HG02759 (cell line): Measurements from ENCODE around the gene FRG2.
"Not testable (repeated sequence)": the region's sequence is repeated elsewhere in the genome, so short reads cannot be mapped to it uniquely, and the experiment has no call there.

Experiments
- ATAC-seq: cut with Tn5 transposase; IDR thresholded peaks from one replicate; pipeline ENCODE4 v1.9.1; 2021; ENCODE audit warnings: mild to moderate bottlenecking, moderate library complexity; ENCODE audit not compliant: unreplicated experiment

Gene FRG2

GRCh38 chr4:190016369-190017289 is 10.4 kb downstream of the FRG2 start:
- ATAC-seq, result no peak

- ATAC-seq, result no peak
Observed at GRCh38 chr4:190015538-190016368, 11.3 kb downstream of the FRG2 start.

DNA sequence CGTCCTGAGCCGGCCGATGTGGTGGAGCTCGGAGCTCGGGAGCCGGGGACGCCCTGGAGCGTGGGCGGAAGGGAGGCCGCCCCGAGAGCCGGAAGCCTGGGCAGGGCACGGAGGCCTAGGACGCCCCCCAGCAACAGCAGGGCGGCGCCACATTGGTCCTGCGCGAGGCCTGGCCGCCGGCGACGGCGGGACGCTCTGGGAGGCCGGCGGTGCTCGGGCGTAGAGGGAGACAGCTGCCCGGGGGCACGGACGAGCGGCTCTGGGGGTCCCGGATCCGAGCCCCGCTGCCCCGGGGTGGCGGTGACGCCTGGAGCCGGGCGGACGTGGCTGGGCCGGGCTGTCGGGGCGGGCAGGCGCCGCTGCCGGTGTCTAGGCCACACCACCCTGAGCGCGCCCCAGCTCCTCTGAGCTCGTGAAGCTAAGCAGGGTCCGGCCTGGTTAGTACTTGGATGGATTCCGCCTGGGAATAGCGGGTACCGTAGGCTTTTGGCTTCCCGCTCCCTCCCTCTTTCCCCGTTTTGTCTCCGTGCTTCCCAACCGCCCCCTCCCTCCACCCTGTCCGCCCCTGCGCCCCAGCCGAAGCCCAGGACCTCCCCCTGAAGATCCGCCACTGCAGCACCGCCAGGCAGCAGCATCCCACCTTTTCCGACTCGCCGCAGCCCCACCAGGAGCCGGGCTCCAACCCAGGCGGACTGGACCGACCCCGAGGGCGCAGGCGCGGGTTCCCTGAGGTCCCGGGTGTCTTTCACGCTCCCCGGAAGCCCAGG is 12.1 kb downstream of the FRG2 start:
- peak; percentile 69 for ATAC-seq

DNA sequence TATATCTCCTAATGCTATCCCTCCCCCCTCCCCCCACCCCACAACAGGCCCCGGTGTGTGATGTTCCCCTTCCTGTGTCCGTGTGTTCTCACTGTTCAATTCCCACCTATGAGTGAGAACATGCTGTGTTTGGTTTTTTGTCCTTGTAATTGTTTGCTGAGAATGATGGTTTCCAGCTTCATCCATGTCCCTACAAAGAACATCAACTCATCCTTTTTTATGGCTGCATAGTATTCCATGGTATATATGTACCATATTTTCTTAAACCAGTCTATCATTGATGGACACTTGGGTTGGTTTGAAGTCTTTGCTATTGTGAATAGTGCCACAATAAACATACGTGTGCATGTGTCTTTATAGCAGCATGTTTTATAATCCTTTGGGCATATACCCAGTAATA is 37.1 kb downstream of the FRG2 start:
- ATAC-seq, result not testable (repeated sequence)

- peak; percentile 63 for ATAC-seq
Observed at GRCh38 chr4:189988877-189989431, 38.1 kb downstream of the FRG2 start.

DNA sequence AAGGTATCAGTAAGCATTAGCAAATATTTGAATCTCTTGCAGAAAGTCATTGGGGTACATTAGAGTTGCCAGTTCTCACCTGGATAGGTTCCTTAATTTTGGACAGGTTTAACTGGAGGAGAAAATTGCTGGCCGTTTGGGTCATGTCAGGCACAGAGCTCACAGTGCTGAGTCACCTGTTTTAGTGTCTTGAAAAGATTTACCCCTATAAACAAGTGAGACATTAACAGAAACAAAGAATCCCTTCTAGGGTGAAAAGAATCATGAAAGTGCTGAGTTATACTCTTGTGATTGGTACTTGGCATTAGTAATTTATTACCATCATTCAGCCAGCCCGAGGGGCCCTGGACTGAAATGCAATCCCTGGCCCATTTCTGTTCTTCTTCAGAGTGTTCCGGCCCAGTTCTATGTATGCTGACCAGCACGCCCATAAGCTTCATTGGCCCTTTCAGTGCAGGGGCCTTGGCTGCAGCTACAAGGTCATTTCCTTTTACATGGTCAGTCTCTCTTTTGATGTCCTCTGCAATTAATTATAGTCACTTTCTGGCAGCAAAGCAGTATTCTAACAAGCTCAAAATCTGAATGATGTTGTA is 41.3 kb downstream of the FRG2 start:
- not testable (repeated sequence) for ATAC-seq

GRCh38 chr4:189984661-189985060 is 42.4 kb downstream of the FRG2 start:
- ATAC-seq, result not testable (repeated sequence)

GRCh38 chr4:189983916-189984526 is 43.0 kb downstream of the FRG2 start:
- not testable (repeated sequence) for ATAC-seq

DNA sequence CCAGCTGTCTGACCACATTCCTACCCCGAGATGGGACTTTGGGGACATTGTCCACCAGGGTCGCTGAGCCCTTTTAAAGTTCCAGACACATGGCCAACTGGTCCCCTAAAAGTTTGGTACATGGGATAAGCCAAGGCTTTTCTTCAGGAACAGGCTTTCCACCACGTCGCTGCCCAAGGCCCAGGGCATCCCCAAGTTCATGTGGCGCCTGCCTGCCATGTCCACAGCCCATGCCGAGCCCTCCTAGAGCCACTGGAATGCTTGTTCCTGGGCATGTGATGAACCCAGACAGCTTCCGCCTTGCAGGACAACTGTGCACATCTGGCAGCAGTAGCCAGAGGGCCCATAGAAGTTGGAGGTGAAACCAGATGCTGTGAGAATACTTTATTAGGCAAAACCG is 45.1 kb downstream of the FRG2 start:
- no peak for ATAC-seq

GRCh38 chr4:189980292-189980691 is 46.8 kb downstream of the FRG2 start:
- ATAC-seq, result not testable (repeated sequence)

DNA sequence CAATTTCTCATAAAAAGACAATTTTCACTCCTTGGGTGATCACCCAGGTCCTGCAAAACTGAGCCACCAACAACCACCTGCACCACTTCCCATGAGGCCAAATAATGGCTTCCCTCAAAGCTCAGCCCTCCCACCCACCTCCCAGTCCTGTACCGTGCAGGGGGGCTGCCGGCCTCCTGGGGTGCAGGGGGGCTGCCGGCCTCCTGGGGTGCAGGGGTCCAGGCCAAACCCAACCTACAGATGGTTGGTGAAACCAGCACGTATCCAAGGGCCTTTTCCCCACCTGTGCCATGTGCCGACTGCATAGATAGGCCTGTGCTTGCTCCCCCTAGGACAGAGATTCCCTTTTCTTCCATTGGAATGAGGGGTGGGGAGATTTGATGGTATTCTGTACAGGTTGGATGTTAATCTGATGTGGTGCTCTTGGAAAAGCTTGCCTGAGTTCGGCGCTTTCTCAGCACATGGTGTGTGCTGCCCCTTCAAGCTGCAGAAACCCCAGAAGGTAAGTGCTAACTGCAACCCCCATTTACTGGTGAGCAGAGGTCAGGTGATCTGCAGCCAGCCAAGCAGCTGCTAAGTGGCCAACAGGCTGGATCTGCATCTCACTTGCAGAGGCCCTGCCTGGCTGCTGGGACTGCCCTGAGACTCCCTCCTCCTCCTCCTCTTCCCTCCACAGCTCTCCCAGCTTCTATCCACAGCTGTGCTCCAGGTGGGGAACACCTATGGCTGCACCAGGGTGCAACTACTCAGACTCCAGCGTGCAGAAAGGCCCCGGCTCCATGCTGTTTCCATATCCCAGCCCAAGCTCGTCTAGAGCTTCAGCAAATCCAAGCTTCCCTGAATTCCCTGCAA is 47.6 kb downstream of the FRG2 start:
- no peak for ATAC-seq
